ENCODE measurements around the gene MEOX2. TPM values are rescaled to one million over a fixed set of nuclear protein-coding genes. Genes with fewer than 3 reads are reported as not detected.

MEOX2 gene
- polyA plus RNA-seq, 2 of the 4 experiments (the other 2 are of a cell fraction): not detected

DNA sequence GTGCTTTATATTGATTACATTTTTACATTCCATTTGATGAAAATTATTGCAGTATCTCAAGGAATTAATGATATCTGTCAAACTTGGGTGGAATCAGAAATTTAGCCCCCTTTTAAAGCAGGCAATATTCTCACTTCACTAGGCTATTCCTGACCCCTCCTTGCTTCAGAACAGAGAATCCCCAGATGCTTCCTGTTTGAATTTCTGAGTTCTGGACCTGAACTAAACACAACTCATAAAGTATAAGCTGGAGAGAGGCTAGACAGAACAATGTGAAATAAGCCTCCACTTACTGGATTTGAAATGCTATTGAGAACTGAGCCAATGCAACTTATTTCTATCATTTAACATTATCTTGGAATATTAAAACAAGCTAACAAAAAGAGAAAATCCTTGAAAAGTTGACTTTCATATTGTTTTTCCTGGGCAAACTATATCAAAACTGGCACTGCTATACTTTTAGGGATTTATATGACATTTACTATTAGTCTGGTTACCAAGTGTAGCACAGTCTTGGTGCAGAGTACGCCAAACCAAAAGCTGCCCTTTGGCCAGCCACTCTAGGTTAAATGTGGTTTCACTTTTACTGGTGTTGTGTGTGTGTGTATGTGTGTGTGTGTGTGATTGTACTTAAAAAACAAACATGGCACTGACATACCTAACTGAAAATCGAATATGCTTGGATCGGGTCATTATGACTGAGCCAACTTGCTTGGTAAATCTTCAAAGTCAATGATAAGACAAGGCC is 105.7 kb downstream of the MEOX2 start:
- 57% methylated on average over 3 of the region's 3 CpGs for WGBS (ENCODE audit: missing lambda C conversion rate)
- H3K9me3 ChIP-seq: peaks cover 7% of the 10 kb centered on the region
- DNase-seq (ENCODE audit: low read depth in 1 of 2, low spot score in 1 of 2) (no peak), ATAC-seq (no peak), FAIRE-seq (no peak)
- H3K4me3 ChIP-seq: no peak overlapping the region
- no peak for TF ChIP-seq NPAS2 (CRISPR knock-in tag; IDR thresholded peaks at IDR 0.05; ENCODE audit: borderline replicate concordance)
- TF ChIP-seq, protein P1, sequence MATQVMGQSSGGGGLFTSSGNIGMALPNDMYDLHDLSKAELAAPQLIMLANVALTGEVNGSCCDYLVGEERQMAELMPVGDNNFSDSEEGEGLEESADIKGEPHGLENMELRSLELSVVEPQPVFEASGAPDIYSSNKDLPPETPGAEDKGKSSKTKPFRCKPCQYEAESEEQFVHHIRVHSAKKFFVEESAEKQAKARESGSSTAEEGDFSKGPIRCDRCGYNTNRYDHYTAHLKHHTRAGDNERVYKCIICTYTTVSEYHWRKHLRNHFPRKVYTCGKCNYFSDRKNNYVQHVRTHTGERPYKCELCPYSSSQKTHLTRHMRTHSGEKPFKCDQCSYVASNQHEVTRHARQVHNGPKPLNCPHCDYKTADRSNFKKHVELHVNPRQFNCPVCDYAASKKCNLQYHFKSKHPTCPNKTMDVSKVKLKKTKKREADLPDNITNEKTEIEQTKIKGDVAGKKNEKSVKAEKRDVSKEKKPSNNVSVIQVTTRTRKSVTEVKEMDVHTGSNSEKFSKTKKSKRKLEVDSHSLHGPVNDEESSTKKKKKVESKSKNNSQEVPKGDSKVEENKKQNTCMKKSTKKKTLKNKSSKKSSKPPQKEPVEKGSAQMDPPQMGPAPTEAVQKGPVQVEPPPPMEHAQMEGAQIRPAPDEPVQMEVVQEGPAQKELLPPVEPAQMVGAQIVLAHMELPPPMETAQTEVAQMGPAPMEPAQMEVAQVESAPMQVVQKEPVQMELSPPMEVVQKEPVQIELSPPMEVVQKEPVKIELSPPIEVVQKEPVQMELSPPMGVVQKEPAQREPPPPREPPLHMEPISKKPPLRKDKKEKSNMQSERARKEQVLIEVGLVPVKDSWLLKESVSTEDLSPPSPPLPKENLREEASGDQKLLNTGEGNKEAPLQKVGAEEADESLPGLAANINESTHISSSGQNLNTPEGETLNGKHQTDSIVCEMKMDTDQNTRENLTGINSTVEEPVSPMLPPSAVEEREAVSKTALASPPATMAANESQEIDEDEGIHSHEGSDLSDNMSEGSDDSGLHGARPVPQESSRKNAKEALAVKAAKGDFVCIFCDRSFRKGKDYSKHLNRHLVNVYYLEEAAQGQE (IDR thresholded peaks at IDR 0.05): no peak
- TF ChIP-seq, protein P2, sequence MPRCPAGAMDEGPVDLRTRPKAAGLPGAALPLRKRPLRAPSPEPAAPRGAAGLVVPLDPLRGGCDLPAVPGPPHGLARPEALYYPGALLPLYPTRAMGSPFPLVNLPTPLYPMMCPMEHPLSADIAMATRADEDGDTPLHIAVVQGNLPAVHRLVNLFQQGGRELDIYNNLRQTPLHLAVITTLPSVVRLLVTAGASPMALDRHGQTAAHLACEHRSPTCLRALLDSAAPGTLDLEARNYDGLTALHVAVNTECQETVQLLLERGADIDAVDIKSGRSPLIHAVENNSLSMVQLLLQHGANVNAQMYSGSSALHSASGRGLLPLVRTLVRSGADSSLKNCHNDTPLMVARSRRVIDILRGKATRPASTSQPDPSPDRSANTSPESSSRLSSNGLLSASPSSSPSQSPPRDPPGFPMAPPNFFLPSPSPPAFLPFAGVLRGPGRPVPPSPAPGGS (IDR thresholded peaks at IDR 0.05): no peak
- no peak for TF ChIP-seq HOXA7 (CRISPR knock-in tag; IDR thresholded peaks at IDR 0.05)
- TF ChIP-seq HEYL (CRISPR knock-in tag; IDR thresholded peaks at IDR 0.05): no peak
- no peak for TF ChIP-seq NR3C1 (IDR thresholded peaks at IDR 0.05)
- no peak for TF ChIP-seq FOSB (CRISPR knock-in tag; IDR thresholded peaks at IDR 0.05)
- TF ChIP-seq FOXS1 (CRISPR knock-in tag; IDR thresholded peaks at IDR 0.05): no peak
- TF ChIP-seq EP300 (IDR thresholded peaks at IDR 0.05): no peak
- TF ChIP-seq, protein P3, sequence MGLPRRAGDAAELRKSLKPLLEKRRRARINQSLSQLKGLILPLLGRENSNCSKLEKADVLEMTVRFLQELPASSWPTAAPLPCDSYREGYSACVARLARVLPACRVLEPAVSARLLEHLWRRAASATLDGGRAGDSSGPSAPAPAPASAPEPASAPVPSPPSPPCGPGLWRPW (IDR thresholded peaks at IDR 0.05): no peak
- TF ChIP-seq JUNB (IDR thresholded peaks at IDR 0.05): no peak
- no peak for TF ChIP-seq SMC3 (IDR thresholded peaks at IDR 0.05)
- no peak for TF ChIP-seq RFX5 (IDR thresholded peaks at IDR 0.05)
- no peak for TF ChIP-seq ZFP36 (IDR thresholded peaks at IDR 0.05; ENCODE audit: borderline replicate concordance, partially characterized antibody)
- no peak overlapping the region for H3K27ac ChIP-seq
- ChIA-PET CTCF (no interaction called here), POLR2A (no interaction called here)
- no peak overlapping the region for H3K4me2 ChIP-seq
- H3K4me1 ChIP-seq: no peaks in the 10 kb centered on the region

DNA sequence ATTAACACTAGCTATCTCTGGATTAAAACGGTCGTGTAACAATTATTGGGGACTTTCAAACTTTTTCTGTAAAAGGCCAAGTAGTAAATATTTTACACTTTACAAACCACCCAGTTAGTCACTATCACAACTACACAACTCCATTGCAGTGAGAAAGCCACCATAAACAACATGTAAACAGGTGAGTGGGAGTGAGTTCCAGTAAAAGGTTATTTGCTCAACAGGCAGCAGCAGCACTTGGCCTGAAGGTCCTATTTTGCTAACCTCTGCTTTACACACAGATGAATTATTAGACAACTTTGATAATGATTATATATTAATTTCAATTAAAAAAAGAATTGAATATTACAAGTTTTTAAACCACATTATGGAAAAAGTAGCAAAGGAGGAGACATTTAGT is 108.9 kb downstream of the MEOX2 start:
- no peaks in the 10 kb centered on the region for H3K9me3 ChIP-seq
- no peak overlapping the region for H3K27ac ChIP-seq
- H3K4me3 ChIP-seq: no peak overlapping the region
- no peak for DNase-seq (ENCODE audit: low read depth in 1 of 2, low spot score in 1 of 2)
- ChIA-PET POLR2A (no interaction called here), CTCF (no interaction called here)
- H3K4me1 ChIP-seq: no peaks in the 10 kb centered on the region
- no peak for ATAC-seq
- WGBS (ENCODE audit: missing lambda C conversion rate): 72% methylated on average over 2 of the region's 2 CpGs
- H3K4me2 ChIP-seq: no peak overlapping the region
- FAIRE-seq: no peak
- TF ChIP-seq ZNF302 (CRISPR knock-in tag; IDR thresholded peaks at IDR 0.05) (no peak), HEYL (CRISPR knock-in tag; IDR thresholded peaks at IDR 0.05) (no peak), ZC3H11A (IDR thresholded peaks at IDR 0.05) (no peak), POLR2AphosphoS2 (conservative IDR thresholded peaks at IDR 0.05; ENCODE audit: low read length) (no peak), RNF2 (IDR thresholded peaks at IDR 0.05; ENCODE audit: borderline replicate concordance, low read depth) (no peak), FOSL2 (IDR thresholded peaks at IDR 0.05) (no peak), FOSL2 (CRISPR knock-in tag; IDR thresholded peaks at IDR 0.05) (no peak)
- TF ChIP-seq, protein P1 (IDR thresholded peaks at IDR 0.05): no peak
- TF ChIP-seq, protein P4, sequence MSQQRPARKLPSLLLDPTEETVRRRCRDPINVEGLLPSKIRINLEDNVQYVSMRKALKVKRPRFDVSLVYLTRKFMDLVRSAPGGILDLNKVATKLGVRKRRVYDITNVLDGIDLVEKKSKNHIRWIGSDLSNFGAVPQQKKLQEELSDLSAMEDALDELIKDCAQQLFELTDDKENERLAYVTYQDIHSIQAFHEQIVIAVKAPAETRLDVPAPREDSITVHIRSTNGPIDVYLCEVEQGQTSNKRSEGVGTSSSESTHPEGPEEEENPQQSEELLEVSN (IDR thresholded peaks at IDR 0.05; ENCODE audit: borderline replicate concordance, low read depth): no peak

All from A549 (cell line).